Inferior parietal cortex (tissue), 1 donor: ENCODE measurements around the gene S100A3.
"Not testable (repeated sequence)": the region's sequence is repeated elsewhere in the genome, so short reads cannot be mapped to it uniquely, and the experiment has no call there.

Source experiments
- DNase-seq: peaks from one replicate; pipeline ENCODE4 v3.0.0-alpha.2; 2016; ENCODE audit errors: extremely low spot score

S100A3 gene

DNA sequence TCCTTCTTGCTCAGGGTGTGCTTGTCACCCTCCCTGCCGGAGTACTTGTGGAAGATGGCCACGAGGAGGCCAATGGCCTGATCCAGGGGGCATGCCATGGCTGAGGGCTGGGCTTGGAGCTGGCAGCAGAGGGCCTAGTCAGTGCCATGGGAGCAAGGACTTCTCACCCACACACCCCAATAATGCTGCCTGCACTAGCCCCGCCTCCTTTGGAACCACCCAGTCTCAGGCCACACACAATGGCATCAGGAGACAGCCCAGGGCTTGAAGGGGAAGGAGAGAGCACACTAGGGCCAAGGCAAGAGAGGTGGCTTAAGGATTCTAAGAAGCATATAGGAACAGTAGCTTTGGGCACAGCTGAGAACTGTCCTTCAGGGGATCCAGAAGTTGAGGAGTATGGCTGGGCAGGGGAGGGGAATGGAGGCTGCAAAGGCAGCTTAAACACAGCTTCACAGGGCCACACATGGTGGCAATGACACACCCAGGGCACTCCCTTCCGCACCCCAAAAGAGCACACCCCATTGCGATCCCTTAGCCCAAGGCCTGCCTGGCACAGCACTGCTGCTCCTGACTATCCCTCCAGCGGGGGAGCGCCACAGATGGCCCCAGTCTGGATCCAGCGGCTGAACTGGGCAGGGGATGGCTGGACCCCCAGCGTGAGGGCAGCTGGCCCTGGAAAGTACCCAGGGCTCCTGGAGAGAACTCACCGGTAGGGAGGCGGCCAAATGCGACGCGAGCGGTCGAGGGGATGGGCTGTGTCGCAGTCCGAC, 13.6 kb downstream of the S100A3 start, which contains the start of gene S100A6:
S100A6 (minus strand) TSS at position 750 of the 770 bp plus-strand sequence; CDS start at position 98, 652 bp downstream.
- DNase-seq, result no peak

DNA sequence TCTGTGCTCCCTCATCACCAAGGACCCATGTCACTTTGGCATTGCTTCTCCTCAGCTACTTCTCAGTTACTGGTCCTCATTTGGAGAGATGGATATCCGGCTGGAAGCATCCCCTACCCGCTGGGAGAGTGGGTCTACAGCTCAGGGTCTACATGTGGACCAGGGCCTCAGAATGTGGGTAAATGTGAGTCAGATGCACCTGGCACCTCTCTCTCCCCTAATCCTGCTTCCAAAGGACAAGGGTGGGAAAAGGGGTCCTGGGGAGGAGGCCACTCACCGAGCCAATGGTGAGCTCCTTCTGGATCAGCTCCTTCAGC, 14.2 kb downstream of the S100A3 start:
- no peak for DNase-seq

DNA sequence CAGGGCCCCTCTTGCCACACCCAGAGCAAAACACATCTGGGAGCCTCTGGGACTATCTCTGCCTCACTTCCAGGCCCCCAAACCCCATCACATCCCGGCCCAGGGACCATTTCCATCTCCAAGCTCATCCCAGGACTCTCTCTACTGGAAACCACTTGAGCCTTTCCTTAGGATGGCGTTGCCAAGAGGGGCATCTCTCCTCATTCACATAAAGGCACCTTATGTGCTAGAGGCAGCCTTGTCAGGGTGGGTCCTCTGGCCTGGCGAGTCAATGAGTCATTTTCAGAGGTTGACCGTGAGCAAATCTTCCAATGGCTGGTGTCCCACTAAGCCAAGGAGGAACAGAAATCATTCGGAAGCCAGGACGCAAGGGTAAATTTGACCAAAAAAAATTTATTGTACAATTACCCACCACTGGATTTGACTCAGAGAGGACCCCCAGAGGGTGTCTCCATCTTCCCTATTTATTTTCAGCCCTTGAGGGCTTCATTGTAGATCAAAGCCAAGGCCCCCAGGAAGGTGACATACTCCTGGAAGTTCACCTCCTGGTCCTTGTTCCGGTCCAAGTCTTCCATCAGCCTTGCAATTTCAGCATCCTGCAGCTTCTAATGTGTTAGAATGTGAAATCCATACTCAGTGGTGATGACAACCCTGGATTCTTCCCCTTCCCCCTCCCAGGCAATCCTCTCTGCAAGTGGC, 14.7 kb downstream of the S100A3 start:
- no peak for DNase-seq

DNA sequence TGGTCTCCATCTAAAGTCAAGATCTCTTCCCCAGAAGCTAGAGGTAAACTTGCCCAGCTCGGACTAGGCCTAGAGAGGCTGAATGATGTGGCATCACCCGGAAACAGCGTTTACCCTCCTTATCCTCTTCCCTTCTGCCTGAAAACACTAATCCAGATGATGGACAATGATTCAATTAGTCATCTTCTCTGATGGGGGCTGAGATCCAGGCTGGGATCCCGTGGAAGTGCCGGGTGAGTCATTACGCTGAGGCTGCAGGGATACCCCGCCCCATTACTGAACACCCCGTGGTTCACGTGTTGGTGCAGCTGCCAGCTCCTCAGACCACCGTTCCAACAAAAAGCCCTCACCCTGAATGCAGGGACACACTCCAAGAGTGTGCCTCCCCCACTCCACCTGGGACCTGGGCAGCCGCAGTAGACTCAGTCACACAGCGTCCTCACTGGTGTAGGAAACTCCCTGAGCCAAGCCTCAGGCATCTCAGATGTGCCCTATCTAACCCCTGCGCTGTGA, 15.3 kb downstream of the S100A3 start:
- no peak for DNase-seq

DNA sequence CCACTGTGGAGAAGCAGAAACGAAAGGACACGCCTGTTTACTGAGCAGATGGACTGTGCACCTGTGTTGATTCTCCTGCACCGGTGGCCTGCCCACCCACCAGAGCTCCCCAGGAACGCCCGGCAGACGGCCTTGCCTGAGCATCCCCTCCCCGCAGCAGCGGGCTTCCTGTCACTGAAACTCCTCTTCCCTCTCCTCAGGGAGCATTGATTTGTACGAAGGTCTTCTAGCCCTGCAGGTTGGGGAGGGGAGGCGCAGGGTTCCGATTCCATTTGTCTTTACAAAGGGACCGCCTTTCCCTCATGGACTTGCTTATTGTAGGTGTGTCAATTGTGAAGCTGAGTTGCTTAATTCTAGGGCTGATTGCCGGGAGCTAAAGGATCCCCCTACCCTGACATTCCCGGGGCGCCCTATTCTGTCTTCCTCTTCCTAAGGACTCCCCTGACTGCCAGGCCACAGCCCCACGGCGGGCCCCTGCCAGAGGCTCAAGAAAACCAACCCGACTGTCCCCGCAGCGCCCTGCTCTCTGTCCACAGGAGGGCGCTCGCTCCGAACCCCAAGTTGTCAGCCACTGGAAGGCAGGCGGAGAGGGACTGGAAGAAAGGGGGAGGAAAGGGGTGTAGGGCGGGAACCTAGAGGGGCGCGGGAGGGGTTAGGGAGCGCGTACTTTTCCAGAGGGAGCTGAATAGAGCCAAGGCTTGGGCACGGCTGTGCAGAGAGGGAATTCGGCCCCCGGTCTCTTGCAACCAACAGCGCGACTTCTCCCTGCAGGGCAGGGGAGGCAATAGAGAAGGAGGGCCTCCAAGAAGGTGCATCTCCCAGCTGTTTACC, 16.1 kb downstream of the S100A3 start:
- peak; percentile 84 for DNase-seq

DNA sequence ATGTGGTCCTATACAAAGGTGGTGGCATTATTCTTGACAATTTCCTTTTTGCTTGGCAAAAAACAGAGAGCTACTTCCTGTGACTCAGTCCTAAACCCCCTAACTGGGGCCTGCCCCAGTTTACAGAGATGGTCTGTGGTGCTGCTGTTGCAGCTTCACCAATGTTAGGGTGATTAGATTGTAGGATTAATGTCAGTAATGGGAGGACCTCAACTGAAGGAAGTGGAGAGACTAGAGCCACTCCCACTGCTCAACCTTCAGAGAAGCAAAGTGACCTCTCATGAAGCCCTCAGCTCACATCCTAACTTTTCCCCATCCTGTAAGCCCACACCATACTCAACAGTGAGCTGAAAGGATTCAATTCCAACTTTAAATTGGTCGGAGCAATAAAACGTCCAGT, 16.9 kb downstream of the S100A3 start:
- DNase-seq, result no peak

DNA sequence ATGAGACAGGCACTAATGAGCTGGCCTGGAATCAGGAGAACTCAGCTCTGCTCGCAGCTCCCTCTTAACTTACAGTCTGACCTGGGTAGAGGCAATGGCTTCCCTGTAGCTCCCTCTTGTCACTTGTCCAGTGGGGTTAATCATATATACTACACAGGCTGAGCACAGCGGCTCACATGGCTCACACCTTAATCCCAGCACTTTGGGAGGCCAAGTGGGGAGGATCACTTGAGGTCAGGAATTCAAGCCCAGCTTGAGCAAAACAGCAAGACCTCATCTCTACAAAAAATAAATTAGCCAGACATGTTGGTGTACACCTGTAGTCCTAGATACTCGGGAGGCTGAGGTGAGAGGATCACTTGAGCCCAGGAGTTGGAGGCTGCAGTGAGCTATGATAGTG, 17.4 kb downstream of the S100A3 start:
- no peak for DNase-seq

DNA sequence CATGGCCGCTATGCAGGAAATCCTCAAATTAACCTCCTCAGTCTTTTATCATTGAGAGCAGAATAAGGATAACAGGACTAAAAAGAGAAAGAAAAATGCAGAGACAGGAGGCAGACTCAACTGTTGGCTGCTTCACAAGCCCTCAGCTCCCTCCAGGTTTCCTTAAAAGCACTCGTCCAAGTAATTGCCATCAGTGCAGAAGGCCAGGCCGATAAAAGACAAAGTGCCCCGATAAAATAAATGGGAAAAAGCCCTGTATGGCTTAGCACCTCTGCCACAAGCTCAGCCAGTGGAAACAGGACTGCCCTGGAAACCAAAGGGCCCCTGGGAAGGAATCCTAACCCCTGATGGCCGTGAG, 21.4 kb downstream of the S100A3 start:
- no peak for DNase-seq

DNA sequence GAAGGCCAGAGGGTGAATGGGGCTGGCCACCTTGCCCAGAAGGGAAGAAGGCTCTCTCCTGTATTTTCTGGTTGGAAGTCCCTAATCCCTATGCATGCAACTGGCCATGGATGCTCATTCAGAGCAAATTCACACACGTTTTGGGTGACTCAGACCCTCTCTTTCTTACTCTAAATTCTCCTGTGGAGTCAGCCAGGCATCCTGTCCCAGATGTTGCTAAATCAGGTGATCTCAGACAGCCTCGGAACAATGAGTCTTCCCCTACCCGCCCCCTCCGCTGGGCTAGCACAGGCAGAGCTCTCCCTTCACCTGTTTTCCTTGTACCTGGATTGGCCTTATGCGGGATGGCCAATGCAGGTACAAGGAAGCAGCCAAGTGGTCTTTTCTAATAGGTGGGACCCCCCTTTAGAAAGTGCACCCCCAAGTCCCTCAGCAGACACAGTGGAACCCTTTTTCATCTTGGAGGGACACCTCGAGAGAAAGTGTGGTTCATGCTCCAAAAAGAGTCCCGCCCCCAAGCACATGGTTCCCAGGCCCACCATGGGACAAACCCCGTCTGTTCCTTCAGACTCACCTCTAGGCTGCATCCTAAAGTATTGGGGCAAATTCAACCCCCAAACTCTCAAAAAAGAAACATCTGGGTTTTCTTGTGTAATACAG, 21.9 kb downstream of the S100A3 start:
- DNase-seq, result no peak

DNA sequence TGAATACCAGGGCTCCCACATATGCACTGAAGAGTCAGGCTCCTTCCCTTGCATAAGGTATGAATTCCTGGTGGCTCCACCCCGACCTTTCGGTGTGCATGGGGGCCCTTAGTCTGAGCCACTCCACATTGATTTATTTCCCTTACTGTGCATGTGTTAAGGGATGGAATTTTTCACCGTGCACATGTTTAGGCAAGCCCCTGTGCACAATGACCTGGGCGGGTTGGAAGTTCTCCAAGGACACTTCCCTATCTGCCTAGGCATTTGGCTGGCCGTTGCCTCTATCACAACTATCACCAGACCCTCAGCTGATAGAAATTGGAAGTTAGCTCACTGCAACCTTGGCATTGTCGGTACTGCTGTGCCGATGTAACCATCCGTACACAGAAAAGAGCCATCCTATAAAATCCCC, 22.9 kb downstream of the S100A3 start:
- no peak for DNase-seq

DNA sequence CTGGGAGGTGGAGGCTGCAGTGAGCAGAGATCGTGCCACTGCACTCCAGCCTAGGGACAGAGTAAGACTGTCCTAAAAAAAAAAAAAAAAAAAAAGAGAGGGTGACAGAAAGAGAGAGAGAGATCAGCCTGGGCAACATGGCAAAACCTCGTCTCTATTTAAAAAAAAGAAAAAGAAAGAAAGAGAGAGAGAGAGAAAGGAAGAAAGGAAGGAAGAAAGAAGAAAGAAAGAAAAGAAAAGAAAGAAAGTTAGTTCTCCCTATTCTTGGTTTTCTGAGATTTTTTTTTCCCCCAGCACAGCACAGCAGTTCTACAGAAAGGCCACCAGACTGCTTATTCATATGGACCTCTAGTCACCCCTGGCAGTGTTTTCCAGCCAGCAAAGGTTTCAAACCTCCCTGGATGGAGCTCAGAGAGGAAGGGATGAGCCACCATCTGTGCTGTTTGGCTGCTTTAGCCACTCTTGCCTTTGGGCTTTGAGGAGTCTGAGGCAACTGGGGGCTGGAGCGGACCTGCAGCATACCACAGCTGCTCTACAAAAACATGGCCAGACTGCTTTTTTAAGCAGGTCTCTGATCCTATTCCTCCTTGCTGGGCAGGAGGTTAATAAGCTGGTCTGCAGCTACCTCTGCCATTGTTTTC, 23.9 kb downstream of the S100A3 start:
- DNase-seq, result no peak

DNA sequence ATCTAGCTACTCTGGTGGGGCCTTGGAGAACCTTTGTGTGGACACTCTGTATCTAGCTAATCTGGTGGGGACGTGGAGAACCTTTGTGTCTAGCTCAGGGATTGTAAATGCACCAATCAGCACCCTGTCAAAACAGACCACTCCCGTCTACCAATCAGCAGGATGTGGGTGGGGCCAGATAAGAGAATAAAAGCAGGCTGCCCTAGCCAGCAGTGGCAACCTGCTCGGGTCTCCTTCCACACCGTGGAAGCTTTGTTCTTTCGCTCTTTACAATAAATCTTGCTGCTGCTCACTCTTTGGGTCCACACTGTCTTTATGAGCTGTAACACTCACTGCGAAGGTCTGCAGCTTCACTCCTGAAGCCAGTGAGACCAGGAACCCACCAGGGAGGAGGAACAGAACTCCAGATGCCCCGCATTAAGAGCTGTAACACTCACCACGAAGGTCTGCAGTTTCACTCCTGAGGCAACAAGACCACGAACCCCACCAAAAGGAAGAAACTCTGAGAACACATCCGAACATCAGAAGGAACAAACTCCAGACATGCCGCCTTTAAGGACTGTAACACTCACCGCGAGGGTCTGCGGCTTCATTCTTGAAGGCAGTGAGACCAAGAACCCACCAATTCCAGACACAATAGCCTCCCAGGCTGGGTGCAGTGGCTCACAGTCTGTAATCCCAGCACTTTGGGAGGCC, 26.6 kb downstream of the S100A3 start:
- not testable (repeated sequence) for DNase-seq

DNA sequence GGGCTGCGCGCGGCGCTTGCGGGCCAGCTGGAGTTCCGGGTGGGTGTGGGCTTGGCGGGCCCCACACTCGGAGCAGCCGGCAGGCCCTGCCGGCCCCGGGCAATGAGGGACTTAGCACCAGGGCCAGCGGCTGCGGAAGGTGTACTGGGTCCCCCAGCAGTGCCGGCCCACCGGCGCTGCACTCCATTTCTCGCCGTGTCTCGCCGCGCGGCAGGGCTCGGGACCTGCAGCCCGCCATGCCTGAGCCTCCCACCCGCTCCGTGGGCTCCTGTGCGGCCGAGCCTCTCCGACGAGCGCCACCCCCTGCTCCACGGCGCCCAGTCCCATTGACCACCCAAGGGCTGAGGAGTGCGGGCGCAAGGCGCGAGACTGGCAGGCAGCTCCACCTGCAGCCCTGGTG, 27.2 kb downstream of the S100A3 start:
- DNase-seq, result not testable (repeated sequence)

DNA sequence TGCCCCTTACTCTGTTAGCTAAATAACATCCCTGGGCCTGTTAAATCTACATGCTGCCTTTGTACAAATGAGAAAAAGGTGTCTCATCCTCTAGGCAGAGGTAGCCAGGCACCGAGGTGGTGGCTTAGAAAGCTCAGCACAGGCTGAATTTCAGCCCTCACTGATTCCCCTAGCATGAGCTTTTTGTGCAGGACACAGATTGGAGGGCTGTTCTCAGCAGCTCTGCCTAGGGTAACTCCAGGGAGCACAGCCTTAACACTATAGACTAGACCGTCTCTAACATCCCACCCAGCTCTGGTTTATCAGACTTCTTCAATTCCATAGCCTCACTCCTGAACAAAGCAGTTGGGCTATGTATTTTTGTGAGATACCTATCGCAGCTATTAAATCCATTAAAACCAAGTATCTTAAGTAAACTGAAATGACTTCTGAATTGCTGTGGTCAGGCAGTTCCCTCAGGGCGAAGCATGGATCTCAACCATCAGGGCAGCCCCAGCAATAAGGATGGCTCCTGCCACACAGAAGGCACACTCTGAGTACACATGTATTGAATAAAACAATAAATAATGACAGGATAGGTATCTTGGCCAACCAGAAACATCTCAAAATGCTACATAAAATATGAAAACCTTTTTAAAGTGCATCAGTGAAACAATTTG, 28.1 kb downstream of the S100A3 start:
- no peak for DNase-seq

DNA sequence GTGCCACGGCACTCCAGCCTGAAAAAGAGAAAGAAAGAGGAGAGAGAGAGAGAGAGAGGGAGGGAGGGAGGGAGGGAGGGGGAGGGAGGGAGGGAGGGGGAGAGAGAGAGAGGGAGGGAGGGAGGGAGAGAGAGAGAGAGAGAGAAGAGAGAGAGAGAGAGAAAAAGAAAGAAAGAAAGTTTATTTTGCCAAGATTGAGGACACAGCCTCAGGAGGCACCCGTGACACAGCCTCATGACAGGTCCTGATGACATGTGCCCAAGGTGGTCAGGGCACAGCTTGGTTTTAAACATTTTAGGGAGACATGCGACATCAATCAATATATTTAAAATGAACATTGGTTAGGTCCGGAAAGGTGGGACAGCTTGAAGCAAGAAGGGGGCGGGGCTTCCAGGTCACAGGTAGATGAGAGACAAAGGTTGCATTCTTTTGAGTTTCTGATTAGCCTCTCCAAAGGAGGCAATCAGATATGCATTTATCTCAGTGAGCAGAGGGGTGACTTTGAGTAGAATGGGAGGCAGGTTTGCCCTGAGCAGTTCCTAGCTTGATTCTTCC, 28.8 kb downstream of the S100A3 start:
- not testable (repeated sequence) for DNase-seq

DNA sequence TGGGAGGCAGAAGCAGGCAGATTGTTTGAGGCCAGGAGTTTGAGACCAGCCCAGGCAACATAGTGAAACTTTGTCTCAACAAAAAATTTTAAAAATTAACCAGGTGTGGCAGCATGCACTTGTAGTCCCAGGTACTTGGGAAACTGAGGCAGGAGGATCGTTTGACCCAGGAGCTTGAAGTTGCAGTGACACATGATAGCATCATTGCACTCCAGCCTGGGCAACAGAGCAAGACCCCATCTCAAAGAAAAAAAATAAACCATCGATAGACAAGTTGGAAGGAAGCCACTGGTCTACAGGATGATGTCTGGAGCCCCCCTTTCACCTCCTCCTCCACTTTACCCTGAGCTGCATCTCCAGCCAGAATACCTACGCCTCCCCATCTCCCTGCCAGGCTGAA, 29.8 kb downstream of the S100A3 start:
- DNase-seq, result no peak

DNA sequence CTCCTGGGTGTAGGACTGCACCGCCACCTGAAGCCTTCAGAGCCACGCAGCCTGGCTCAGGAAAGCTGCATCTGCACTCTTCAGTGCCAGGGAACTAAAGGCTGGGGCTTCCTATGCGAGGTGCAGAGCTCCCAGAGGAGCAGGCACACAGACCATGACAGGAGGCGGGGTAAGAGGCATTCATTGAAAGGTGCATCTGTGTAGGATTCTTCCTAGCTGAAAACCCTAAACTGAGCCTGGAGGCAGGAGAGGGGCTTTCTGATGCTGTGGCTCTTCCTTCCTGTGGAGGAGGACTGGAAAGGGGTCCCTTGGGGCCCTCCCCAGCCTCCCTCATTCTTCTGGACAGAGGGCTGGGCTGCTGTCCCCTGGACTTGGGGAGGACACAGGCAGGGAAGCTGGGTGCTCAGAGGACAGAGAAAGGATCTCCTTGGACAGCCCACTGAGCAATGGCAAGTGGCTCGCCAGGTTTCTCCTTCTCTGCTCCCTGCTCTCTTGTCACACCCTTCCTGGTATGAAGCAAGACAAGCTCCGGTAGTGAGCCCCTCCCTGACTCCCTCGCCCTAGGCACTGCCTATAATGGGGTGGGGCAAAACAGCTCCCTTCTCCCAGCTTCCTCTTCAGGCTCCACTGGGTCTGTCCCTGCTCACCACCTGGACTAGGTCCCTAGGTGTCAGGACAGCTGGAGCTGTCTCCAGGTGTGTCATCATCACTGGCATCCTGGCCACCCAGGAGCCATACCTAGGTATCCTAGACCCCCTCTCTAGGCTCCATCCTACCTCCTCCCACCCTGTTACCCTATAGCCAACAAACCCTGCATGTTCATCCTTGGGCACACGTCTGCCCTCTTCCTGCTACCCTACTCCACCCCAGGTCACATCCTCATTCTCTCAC, 33.3 kb downstream of the S100A3 start:
- no peak for DNase-seq

DNA sequence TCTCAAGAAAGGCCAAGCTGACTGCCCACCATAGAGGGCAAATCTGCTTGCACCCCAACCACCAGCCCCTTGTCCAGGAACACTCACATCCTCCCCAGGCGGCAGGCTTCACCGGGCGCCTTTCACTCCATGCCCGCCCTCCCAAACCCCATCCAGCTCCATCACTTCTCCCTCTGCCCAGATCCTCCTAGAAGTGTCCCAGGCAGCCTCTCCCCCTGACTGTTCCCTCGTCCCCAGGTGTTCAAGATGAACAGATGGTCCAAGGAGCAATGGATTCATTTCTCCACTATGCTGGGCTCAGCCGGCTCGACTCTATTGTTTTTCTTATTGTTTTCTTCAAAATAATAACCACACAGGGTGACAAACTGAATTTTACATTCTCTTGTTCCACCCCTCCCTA, 35.4 kb downstream of the S100A3 start:
- no peak for DNase-seq

DNA sequence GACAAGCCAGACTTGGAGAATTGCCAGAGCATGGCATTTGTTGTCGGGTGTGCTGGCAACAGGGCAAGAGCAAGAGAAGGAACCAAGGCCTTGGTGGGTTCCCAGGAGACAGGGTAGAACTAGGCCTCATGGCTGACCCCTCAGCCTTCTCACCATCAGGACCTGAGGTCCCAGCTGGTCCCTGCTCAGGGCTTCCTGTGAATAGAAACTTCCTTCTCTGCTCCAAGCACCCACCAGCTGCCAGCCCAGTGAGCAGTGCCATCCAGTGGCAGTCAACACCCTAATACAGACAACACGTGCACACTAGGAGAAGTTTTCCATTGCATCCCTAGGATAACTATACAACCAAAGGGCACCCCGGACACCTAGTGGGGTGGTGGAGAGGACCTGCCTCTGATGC, 36.0 kb downstream of the S100A3 start:
- DNase-seq, result no peak
